ENCODE results near the gene ZNF577.

Gene ZNF577

DNA sequence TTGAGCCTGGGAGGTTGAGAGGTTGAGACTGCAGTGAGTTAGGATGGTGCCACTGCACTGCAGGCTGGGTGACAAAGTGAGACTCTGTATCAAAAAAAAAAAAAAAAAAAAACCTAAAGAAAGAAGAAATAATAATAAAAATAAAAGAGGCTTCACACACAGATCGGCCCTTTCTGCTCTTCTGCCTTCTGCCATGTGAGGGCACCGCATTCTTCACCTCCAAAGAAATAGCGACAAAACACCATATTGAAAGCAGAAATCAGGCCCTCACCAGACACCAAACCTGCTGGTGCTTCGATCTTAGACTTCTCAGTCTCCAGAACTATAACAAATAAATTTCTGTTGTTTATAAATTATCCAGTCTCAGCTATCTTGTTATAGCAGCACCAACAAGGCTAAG lies 14.1 kb upstream of the ZNF577 start:
- no peak for TF ChIP-seq CTCF (IDR thresholded peaks at IDR 0.05; ENCODE audit: extremely low read depth, missing control alignments)
- no peak for DNase-seq (ENCODE audit: low spot score)

- no peak for DNase-seq (ENCODE audit: low spot score)
- TF ChIP-seq CTCF (IDR thresholded peaks at IDR 0.05; ENCODE audit: extremely low read depth, missing control alignments): no peak
Observed at GRCh38 chr19:51891193-51891747, 3.5 kb upstream of the ZNF577 start.

- TF ChIP-seq CTCF (IDR thresholded peaks at IDR 0.05; ENCODE audit: extremely low read depth, missing control alignments): no peak
- DNase-seq (ENCODE audit: low spot score): no peak
Observed at GRCh38 chr19:51889934-51890333, 2.2 kb upstream of the ZNF577 start.

GRCh38 chr19:51884713-51885112 lies 3.0 kb downstream of the ZNF577 start:
- TF ChIP-seq CTCF (IDR thresholded peaks at IDR 0.05; ENCODE audit: extremely low read depth, missing control alignments): no peak
- no peak for DNase-seq (ENCODE audit: low spot score)

- no peak for DNase-seq (ENCODE audit: low spot score)
- no peak for TF ChIP-seq CTCF (IDR thresholded peaks at IDR 0.05; ENCODE audit: extremely low read depth, missing control alignments)
Observed at GRCh38 chr19:51882518-51882917, 5.2 kb downstream of the ZNF577 start.

- DNase-seq (ENCODE audit: low spot score): no peak
- no peak for TF ChIP-seq CTCF (IDR thresholded peaks at IDR 0.05; ENCODE audit: extremely low read depth, missing control alignments)
Observed at GRCh38 chr19:51873097-51873496, 14.7 kb downstream of the ZNF577 start.

DNA sequence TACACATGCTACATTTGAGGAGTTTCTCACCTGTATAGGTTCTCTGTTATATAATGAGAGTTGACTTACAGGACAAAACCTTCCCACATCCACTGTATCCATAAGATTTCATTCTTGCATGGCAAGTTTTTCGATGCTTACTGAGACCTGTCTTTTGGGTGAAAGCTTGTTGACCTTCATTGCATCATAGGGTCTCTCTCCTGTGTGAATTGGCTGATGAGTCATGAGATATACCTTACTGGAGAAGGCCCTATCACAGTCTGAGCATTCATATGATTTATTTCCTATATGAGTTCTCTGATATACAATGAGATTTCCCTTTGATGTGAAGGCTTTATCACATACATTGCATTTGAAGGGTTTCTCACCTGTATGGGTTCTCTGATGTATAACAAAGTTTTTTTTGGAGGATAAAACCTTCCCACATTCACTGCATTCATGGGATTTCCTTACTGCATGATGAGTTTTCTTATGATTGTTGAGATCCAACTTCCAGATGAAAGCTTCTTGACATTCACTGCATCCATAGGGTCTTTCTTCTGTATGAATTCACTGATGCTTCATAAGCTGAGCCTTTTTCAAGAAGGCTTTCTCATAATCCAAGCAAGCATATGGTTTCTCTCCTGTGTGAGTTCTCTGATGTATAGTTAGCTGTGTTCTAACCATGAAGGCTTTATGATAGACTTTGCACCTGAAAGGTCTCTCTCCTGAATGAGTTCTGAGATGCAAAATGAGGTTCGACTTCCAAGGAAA lies 25.7 kb downstream of the ZNF577 start:
- TF ChIP-seq CTCF (IDR thresholded peaks at IDR 0.05; ENCODE audit: extremely low read depth, missing control alignments): no peak

More for the DNA sequence above, 25.7 kb downstream of the ZNF577 start:
- no peak for DNase-seq (ENCODE audit: low spot score)

Data from GM20000 (cell line).